NCI-H2081 (cell line): Measurements from ENCODE around the gene SH2D2A.

Experiments
- DNase-seq, 2 experiments: peaks; one replicate each; lab custom pipeline; 2025; lab: John Stamatoyannopoulos, UW

Gene SH2D2A

DNA sequence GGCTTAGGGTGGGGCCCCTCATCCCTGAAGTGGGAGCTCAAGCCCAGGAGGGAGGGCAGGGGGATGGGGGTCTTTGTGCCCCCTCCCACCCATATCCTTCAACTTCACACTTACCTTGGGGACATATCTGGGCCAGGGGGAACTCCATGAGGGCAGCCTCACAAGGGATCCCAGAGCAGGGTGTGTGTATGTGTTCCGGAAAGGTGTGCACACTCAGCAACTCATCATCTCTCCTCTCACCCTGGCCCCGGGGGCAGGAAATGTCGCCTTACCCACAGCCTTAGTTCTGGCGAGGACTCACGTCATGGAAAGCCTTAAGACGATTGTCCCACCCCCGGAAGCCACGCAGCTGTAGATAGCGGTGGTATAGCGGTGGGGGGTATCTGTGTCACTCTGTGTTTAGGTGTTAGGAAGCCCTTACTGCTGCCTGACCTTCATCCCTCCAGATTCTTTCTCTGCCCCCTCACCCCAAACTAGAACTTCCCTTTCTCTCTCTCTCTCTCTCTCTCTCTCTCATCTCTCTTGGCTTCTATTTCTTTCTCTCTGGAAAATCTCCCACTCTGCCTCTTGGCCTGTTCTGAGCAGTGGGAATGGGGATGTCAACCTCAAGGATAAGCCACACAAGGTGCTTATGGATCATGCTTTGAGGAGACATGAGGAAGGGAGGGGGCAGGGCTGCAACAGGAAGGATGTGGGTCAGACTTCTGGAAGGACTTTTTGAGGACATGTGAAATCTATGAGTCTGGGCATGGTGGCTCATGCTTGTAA is at the start of gene SH2D2A:
TSS of gene SH2D2A (minus strand) at position 288 of the 768 bp plus-strand sequence. CDS start at position 148, 140 bp downstream.
- no peak for DNase-seq

DNA sequence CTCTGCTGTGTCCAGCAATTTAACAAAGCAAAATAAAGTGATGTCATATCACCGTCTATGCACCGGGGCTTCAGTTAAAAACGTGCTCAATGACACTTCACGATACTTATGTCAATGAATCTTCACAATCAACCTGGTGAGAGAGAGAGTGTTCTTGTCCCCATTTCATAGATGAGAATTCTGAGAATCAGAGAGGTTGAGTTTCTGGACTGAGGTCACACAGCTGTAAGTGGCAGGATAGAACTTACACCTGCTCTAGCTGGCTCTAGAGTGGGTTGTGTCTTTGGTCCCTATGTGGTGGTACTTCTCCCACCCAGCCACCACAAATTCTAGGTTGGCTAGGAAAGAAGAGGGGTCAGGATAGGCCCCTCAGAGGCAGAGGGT is 49.2 kb upstream of the SH2D2A start:
- no peak for DNase-seq

DNA sequence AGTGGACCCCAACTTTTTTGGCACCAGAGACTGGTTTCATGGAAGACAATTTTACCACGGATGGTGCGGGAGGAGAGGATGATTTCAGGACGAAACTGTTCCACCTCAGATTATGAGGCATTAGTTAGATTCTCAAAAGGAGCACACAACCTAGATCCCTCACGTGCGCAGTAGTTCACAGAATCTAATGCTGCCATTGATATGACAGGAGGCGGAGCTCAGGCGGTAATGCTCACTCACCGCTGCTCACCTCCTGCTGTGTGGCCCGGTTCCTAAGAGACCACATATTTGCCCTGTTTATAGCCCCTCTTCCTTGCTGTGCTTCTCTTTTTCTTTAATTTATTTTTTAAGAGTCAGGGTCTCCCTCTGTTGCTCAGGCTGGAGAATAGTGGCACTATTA is 48.6 kb upstream of the SH2D2A start:
- no peak for DNase-seq

DNA sequence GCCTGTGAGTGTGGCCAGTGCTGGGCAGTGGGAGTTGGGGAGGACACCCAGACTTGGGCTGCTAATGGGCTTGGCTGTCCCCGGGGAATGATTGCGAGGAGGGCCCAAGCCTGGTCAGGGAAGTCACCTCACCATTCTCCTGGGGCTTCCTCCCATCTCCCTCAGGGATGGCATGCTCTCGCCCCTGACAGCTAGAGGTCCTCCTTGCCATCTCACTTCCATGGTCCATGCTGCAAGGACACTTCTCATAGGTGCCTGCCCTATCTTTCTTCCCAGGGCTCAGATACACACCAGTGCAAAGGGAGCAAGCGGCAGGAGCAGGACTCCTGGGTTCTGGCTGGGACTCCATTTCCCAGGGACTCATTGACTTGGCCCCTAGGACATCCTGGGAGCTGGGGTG is 48.1 kb upstream of the SH2D2A start:
- no peak for DNase-seq

DNA sequence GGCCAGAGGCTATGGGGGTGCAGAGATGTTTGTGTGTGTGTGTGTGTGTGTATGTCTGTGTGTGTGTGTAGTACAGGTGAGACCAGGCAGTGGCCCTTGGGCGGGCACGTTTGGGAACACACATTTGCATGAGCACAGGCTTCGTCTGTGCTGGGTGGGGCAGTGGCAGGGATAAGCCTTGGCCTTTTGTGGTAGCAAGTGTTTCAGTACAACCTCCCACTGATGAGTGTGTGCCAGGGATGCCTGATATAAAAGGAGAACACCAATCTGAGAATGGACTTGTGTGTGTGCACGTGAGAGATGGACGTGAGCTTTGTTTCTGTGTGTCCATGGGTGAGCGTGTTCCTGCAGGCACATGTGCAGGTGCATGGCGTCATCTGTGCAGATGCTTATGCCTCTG is 47.0 kb upstream of the SH2D2A start:
- DNase-seq: no peak

DNA sequence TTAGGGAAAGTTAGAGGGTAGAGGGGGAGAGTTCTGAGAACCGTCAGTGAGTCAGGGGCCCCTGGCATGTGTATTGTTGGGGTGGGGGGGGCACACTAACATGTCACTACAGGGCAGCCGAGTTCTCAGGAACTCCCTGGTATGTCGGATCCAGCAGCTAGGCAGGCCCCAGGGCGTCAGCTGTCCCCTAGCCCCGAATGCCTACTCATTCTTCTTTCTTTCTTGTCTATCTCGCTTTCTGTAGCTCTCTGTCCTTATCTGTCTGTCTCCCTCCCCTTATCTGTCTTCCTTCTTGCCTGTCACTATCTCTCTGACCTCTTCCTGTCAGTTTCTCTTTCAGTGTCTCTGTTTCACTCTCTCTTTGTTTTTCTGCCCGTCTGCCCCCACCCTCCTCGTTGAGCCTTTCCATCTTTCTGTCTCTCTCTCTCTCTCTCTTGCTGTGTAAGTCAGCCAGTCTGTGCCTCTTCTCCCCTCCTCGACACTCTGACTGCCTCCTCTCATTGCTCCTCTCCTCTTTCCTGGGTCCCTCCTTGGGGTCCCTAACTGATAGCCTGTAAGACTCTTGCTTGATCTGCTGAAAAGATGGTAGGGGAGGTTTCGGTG is 46.5 kb upstream of the SH2D2A start:
- DNase-seq: no peak

DNA sequence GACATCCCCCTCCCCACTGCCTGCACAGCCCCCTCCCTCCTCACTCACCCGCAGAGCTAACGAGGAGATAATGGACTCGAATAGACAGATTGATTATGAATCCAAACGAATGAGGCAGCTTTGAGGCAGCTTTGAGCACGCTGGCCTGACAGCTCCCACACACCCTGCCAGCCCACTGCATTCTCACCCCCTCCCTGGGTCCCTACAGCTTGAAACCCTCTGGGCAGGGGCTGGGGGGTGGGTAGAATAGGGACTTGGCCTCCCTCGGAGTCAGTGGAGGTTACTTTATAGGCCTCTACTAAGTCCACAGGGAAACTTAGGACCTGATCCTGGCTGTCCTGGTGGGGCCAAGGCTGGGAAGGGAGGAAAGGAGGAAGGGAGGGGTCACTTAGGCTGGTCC is 45.9 kb upstream of the SH2D2A start:
- no peak for DNase-seq

DNA sequence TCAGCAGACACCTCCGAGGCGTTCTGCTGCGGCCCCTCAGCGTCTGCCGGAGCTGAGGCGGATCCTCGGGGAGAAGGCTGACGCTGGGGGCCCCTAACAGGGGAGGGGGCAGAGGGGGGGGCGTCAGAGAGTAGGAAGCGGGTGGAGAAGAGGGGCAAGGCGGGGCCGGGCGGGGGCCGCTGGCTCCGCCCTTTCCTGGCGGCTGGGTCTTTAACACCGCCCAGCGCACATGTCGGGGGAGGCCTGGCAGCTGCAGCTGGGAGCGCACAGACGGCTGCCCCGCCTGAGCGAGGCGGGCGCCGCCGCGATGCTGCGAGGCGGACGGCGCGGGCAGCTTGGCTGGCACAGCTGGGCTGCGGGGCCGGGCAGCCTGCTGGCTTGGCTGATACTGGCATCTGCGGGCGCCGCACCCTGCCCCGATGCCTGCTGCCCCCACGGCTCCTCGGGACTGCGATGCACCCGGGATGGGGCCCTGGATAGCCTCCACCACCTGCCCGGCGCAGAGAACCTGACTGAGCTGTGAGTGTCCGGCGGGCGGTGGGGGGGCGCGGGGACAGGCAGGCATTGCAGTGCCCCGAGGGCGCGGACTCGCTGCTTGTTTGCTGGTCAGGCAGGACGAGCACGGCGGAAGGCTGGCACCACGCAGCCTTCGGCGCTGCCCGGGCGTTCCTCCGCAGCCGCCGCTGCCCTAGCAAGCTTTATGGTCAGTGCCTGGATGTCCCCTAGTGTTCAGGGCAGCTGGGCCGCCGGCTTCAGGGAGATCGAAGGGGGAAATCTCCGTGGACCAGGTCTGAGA is 44.2 kb upstream of the SH2D2A start, which contains the start of gene NTRK1:
TSS of gene NTRK1 (plus strand) at position 238 of the 796 bp plus-strand sequence. CDS start at position 308, 70 bp downstream.
- DNase-seq: peak; percentile 69 to 82

DNA sequence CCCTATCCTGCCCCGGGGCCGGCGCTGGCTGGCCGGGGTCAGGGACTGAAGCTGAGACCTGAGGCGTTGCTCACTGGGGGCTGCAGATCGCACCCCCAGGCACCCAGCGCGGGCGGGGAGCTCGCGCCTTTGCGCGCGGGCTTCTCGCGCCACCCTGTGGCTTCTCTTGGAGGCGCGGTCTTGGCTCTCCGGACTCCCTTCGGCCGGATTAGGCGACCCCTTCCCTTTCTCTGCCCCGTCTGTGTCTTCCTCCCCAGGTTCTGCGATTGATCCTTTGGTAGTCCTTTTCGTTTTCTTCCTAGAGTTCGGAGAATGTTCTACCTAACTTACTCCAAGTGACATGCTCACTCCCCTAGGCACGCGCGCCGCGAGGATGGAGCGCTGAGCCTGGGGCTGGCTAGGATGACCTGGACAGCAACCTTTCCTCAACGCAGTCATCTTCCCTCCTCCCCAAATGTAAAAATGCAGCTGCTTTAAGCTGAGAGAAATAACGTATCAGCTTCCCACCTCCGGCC is 43.5 kb upstream of the SH2D2A start:
- DNase-seq: peak; percentile 42 to 44

DNA sequence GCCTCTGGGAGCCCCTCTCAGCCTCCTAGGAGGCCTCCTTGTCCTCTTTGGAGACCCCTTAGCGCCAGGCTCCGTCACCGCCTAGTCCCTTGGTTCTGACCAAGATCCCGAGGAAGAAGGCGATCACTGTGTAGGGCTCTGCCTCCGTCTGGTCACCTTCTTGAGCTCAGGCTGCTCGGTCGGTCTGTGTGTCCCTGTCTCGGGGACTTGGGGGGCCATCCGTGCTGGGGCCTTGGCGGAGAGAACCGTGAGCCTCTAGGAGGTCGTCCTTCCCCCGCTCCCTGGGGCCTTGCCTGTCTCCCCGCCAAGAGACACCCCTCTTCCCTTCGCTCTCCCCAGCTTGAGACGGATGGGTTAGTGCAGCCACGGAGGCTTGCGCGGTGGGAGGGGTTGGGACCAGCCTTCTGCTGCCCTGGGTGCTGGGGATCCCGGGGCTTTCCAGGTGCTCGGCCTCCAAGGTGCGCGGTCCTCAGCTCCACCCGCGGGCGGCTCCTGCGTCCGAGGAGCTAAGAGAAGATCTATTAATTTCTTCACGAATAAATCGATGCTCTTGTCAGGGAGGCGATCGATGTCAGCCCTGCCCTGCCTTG is 43.0 kb upstream of the SH2D2A start:
- DNase-seq: no peak

DNA sequence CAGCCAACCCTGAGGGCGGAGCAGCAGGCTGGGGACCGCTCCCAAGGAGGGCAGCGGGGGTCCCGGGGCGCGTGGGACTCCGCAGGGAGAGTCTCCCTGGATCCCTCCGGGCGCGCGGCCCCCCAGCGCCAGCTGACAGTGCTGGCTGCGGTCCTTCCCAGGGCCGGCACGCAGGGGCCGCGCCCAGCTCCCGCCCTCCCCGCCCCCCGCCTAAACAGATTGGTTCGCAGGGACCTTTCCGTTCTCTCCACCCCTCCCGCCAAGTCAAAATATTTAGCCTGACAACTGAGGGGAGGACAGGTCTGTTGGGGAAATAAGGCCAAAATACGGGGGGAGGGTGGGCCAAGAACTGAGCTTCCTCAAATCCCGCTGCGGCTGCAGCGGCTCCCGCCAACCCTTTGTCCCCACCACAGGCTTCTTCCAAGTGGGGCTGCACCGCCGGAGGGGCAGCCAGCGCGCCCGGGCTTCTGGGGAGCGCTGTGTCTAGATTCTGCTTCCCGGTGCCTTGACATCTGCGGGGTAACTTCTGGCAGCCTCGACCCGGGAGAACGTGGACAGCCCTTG is 42.4 kb upstream of the SH2D2A start, which contains the start of gene INSRR:
TSS of gene INSRR (minus strand) at position 159 of the 564 bp plus-strand sequence. CDS start 496 bp downstream, outside the sequence.
- no peak for DNase-seq

DNA sequence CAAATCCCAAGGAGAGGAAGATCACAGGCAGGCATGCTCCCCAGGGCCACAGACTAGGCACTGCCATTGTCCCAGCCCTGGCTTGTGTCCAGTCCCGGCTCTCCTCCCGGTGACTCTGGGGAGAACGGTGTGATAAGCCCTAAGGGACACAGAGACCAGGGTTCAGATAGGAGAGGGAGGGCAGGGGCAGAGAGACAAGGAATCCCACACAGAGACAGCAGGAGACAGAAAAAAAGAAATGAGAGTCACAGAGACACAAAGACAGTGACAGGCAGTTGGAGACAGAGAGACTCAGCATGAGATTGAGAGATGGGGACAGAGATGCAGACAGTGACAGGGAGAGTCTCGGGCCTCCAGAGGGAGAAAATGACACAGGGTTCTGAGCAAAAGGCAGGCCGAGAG is 41.9 kb upstream of the SH2D2A start:
- no peak for DNase-seq

DNA sequence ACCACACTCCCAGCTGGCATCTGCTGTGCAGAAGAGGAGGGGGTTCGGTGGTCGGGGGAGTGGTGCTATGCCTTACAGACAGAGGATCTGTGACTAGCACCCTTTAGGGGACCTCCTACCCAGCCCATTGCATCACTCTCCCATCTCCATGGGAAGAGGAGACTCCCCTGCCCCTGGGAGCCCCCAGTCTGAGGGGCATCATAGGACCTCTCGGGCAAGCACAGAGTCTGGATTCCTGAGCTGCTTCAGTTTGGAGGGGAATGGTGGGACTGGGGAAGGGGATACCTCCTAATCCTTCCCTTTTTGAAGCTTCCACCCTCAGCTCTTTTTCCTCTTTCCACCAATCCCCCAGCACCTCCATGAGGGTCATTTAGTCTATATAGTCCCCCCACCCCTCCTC is 40.9 kb upstream of the SH2D2A start:
- DNase-seq: no peak

DNA sequence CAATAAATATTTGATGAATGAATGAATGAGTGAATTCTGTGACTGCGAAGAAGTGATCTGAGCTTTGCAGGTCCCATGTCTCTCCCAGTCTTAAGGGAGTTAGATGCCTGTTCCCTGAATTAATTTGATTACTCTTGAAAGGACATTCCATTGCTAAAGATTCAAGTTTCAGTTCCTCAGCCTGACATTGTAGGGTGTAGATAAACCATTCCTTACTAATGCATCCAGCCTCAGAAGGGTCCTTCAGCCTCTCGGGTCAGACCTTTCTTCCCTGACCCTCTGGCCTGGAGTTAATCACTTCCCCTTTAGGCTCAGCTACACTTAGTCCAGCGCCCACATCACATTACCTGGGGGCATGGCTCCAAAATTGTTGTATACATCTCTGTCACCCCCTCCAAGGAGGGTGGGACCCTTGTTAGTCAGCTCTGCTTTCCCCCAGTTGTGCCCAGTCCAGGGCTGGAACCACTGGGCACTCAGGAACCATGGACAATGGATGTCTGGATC is 39.7 kb upstream of the SH2D2A start:
- no peak for DNase-seq

DNA sequence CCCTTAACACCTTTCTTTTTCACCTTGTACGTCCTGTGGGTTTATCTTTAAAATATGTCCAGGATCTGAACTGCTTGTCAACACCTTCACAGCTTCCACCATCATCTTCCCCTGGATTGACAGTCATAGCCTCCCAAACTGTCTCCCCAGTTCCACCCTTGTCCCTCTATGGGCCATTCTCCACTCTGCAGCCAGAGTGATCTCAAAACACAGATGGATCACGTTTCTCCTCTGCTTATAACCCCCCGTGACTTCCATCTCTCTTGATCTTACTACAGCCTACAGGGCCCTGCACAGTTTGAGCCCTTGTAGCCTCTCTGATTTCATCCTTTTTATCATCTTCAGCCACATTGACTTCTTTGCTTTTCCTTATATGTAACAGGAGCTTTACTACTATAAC is 38.0 kb upstream of the SH2D2A start:
- no peak for DNase-seq

DNA sequence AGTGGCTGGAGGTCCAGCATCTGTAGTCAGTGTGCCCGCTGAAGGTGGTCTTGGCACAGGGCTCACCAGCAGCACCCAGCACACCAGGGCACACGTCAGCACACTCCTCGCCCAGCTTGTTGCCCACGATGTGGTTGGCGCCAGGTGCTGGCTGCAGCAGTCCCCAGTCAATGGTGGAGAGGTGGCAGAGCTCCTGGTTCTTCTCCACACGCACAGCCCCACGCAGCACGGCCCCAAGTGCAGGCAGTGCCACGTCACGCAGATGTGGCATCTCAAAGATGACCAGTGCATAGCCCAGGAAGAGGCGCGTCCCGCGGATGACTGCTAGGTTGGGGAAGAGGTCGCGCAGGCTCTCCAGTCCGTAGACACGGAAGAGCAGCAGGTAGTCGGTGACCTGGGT is 37.1 kb upstream of the SH2D2A start:
- DNase-seq: no peak

DNA sequence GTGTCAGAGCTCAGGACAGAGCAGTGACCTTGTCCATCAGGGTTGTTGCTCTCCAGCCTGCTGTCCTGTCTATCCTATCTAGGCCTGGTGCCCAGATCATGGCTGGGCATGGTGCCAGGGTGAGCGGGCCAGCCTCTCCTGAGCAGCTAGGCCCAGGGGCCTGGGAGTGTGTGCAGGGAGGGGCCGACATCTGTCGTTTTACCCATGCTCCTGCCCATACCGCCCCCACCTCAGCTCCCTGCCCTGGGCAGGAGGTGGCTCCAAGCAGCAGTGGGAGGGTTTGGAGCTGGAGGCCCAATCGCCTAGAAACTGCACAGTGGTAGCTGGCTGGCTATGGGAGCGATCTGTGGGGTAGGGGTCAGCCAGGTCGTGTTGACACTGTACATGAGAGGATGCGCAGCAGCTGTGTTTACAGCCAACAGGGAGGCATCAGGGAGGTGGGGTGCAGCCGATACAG is 35.8 kb upstream of the SH2D2A start:
- peak; percentile 91 to 97 for DNase-seq

DNA sequence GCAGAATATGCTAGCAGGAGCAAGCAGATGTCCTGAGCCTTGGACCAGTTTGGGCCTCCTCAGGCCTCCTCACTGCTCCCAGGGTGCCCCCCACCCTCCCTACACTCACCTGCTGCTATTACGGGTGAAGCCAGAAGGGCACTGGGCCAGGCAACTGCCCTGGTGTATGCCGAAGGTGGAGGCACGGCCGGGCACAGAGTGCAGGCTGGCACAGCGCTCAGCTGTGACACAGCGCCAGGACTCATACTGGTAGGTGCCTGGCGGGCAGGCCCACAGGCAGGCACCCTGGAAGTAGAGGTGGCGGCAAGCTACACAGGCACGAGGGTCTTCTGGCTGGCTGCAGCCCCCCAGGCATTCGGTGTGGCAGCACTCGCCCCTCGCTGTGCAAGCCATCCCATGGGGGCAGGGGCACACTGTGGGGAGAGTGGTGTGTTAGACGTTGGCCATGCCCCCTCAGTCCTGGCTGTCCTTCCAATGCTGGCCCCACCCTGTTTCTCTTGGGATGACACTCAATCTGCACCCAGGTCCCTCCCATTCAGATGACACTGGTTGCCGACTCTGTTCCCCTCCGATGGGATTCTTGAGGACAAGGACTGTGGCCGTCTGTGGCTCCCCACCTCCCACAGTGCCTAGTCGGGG is 35.2 kb upstream of the SH2D2A start:
- DNase-seq: peak in 1 of 2 experiments; percentile 50

DNA sequence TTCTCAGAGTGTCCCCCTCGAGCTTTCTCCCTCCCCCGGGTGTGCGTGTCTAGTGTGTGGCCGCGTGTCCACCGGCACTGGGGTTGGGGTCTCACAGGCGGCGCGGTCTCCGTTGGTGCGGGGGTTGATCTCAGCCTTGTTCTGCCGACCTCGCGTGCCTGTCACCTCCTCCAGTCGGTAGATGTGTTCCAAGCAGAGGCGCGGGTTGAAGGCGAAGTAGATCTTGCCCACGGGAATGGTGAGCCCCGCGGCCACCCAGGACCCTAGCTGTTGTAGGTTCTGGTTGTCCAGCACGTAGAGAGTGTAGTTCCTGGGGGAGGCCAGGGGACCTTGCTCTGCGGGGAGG is 32.5 kb upstream of the SH2D2A start:
- no peak for DNase-seq

DNA sequence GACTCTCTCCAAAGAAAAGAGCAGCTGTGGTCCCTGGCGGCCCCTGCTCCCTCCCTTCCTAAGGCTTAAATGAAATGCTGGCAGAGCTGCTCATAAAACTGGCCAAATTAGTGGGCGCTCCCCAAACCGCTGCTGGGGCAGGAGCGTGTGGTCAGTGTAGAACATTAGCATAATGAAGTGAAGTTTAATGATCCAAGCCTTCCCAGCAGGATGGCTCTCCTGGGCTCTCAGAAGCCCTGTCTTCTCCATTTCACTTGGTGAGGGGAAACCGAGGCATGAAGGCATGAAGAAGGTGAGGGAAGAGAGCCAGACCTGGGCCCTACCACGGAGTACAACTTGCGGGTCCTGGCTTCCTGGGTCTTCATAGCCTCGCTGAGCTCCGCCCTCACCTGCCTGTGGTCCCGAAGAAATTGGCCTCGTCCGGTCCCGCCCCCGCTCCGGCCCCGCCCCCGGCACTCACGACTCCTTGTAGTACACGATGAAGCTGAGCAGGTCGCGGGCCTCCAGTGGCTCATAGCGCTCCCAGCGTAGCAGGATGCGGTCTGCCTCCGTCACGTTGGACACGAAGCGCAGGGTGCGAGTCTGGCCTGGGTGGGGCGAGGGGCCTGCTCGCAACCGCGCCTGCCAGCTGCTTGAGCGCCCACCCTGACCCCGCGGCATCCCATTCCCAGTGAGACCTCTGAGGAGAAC is 32.0 kb upstream of the SH2D2A start:
- no peak for DNase-seq
